ENCODE results near the gene SH3RF3. TPM values are rescaled to one million over a fixed set of nuclear protein-coding genes. Genes with fewer than 3 reads are reported as not detected.

Gene SH3RF3
- total RNA-seq, 4 donors from 2014 or later, result 2.8 to 5.7 (median 3.0) TPM

DNA sequence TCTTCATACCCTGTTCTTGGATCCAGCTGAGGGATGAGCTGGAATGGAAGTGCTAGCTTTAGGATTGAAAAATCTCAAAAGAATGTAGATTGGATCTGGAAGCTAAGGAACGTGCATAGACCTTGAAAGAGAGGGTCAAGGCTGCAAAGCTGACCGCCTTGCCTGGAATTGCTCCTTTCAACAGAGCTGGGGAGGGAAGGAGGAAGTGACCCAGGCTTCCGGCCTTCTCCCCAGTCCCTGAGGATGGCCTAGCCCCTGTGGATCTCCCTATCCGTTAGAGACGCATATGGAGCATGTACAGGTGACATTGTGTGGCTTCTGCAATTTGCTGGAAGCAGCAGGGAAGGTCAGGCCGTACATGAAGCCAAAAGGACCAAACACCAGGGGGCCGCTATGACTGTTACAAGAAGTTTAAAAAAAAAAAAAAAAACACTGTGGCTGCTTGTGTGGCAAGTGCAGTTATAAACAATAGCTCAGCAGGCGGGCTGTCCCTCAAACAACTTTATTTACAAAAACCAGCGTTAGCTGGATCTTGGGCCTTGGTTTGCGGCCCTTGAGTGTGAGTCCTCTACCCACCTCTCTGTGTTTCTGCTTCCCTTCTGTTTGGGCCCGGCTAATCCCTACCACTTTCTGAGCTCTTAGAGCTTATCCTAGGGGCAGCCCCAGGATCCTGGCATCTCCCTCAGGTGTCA, 257.1 kb downstream of the SH3RF3 start:
- intact Hi-C loops (cut with DNase I; ENCODE audit: low total_unique reads) (loop anchor here (5.0 kb wide), 1 partner anchor 106 kb away; no protein-coding TSS in a partner anchor), in situ Hi-C loops (cut with MboI; ENCODE audit: low sequenced_read_pairs in 4 of 4) (no loop called here)

DNA sequence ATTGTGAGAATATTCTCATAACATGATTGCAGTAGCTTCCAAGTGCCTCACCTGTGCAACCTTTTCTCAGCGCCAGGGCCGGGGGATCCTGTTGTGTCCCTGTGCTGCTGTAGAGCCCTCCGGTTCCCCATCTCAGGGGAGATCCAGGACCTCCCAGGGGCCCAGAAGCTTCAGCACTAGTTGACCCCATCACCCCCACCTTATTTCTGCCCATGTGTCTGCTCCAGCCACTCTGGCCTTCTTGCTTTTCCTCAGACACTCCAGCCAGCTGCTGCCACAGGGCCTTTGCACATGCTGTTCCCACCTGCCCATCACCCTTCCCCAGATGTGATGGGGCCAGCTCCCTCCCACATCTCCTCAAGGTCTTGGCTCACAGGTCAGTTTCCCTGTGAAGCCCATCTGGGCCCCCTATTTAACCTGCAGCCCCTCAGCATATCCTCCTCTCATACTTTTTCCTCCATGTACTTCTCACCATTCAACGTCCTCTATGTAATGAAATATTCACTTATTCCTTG, 258.3 kb downstream of the SH3RF3 start:
- intact Hi-C loops (cut with DNase I; ENCODE audit: low total_unique reads), result loop anchor here (5.0 kb wide), 1 partner anchor 105 kb away; no protein-coding TSS in a partner anchor
- Histone ChIP-seq H3K9me3 (no peaks in the 10 kb centered on the region), H3K27me3 (no peaks in the 10 kb centered on the region), H3K4me3 (no peak overlapping the region), H3K36me3 (no peaks in the 10 kb centered on the region), H3K4me1 (peaks cover 15 to 24% of the 10 kb centered on the region in 2 donors), H3K27ac (no peak overlapping the region)
- no peak for ATAC-seq
- in situ Hi-C loops (cut with MboI; ENCODE audit: low sequenced_read_pairs in 4 of 4), result no loop called here
- no peak for DNase-seq
- TF ChIP-seq POLR2A (IDR thresholded peaks at IDR 0.05), result no peak
- TF ChIP-seq CTCF (IDR thresholded peaks at IDR 0.05 in 4 of 5, conservative IDR thresholded peaks at IDR 0.05 in 1 of 5), result no peak

More for the DNA sequence above, 257.1 kb downstream of the SH3RF3 start:
- Histone ChIP-seq H3K27me3 (no peaks in the 10 kb centered on the region), H3K9me3 (no peaks in the 10 kb centered on the region), H3K4me3 (no peak overlapping the region), H3K27ac (no peak overlapping the region), H3K4me1 (peaks cover 27 to 36% of the 10 kb centered on the region in 2 donors), H3K36me3 (no peaks in the 10 kb centered on the region)
- no peak for ATAC-seq
- DNase-seq, result no peak
- no peak for TF ChIP-seq POLR2A (IDR thresholded peaks at IDR 0.05)
- TF ChIP-seq CTCF (IDR thresholded peaks at IDR 0.05 in 4 of 5, conservative IDR thresholded peaks at IDR 0.05 in 1 of 5), result no peak

- Histone ChIP-seq H3K27ac (no peak overlapping the region), H3K4me3 (no peak overlapping the region), H3K9me3 (no peaks in the 10 kb centered on the region), H3K4me1 (peaks cover 9 to 18% of the 10 kb centered on the region in 2 donors), H3K36me3 (no peaks in the 10 kb centered on the region), H3K27me3 (no peaks in the 10 kb centered on the region)
- TF ChIP-seq CTCF (IDR thresholded peaks at IDR 0.05 in 4 of 5, conservative IDR thresholded peaks at IDR 0.05 in 1 of 5), result no peak
- TF ChIP-seq POLR2A (IDR thresholded peaks at IDR 0.05), result no peak
- intact Hi-C loops (cut with DNase I; ENCODE audit: low total_unique reads), result loop anchor here (5.0 kb wide), 1 partner anchor 104 kb away; no protein-coding TSS in a partner anchor
- DNase-seq (no peak), ATAC-seq (no peak)
- in situ Hi-C loops (cut with MboI; ENCODE audit: low sequenced_read_pairs in 4 of 4), result no loop called here
These were observed 258.9 kb downstream of the SH3RF3 start for GRCh38 chr2:109387778-109388469.

- ATAC-seq (no peak), DNase-seq (no peak)
- in situ Hi-C loops (cut with MboI; ENCODE audit: low sequenced_read_pairs in 4 of 4), result no loop called here
- Histone ChIP-seq H3K4me3 (no peak overlapping the region), H3K4me1 (no peaks in the 10 kb centered on the region), H3K36me3 (no peaks in the 10 kb centered on the region), H3K27ac (no peak overlapping the region), H3K9me3 (no peaks in the 10 kb centered on the region), H3K27me3 (no peaks in the 10 kb centered on the region)
- intact Hi-C loops (cut with DNase I; ENCODE audit: low total_unique reads), result no loop called here
- TF ChIP-seq CTCF (IDR thresholded peaks at IDR 0.05 in 4 of 5, conservative IDR thresholded peaks at IDR 0.05 in 1 of 5), result no peak
- no peak for TF ChIP-seq POLR2A (IDR thresholded peaks at IDR 0.05)
These were observed 262.2 kb downstream of the SH3RF3 start for GRCh38 chr2:109391243-109391642.
